Hematopoietic multipotent progenitor cell treated with erythropoietin and hydrocortisone succinate and interleukin-3 and kit ligand, for 8 days (in vitro differentiated cells): ENCODE results near the gene MGAT5B.

Experiments used
- DNase-seq: peaks from one replicate; pipeline ENCODE4 v3.0.0-alpha.2; 2015

Gene MGAT5B

DNA sequence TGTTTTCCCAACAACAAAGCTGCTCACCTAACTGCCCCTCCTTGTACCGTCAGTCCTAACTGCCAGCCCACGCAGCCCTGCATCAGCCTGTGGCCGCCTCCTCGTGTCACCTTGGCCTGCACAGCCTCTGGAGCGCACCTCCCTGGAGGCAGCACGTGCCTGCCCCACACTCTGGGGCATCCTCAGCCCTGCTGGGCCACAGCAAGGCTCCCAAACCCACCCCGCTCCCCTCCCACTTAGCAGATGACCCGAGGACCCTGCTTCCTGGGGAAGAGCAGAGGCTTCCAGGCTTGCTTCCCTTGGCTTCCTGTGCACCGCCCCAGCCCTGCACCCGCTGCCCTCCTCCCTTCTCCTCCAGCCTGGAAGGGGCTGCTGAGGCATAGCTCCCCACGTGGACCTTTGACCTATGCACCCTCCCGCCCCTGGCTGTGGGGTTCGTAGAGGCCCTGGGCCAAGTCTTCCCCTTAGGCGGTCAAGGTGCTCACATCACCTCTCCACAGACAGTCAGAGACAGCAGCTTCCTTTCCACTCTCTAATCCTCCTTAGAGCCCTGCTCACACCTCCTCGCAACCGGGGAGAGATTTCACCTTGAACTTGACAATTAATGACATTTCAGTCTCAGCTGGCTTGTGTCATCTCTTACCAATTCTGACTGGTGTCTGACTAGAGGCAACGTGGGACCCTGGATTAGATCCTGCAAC, 115.0 kb downstream of the MGAT5B start:
- DNase-seq: no peak

GRCh38 chr17:76986365-76986764, 118.2 kb downstream of the MGAT5B start:
- DNase-seq: no peak

DNA sequence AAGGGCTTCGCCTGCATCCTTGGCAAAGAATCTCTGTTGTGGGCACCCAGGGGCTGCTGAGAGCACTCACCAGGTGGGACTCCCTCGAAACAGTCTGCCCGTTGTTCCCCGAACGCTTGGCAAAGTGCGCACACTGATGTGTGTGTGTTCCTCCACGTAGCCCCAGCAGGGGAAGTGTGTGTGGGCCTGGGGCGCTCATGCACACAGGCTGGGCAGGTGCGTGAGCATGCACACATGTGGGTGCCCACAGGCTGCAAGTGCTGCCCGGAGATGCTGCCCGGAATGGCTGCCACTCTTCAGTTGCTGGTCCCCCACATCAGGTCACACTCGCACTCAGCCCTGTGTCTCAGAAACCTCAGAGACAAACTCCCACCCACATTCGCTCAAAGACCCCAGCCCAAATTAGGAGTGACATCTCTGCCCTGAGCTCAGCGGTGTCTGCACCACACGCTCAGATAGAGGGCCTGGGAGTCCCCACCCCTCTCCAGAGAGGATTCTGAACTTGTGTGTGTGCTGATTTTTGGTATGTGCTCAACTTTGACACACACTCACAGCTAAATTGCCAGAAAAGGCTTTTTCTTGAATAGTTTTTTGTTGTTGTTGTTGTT, 119.4 kb downstream of the MGAT5B start:
- DNase-seq: no peak

GRCh38 chr17:76988796-76989195, 120.6 kb downstream of the MGAT5B start:
- DNase-seq: no peak

GRCh38 chr17:76989519-76989918, 121.3 kb downstream of the MGAT5B start:
- no peak for DNase-seq

GRCh38 chr17:76992891-76993290, 124.7 kb downstream of the MGAT5B start:
- DNase-seq: no peak

DNA sequence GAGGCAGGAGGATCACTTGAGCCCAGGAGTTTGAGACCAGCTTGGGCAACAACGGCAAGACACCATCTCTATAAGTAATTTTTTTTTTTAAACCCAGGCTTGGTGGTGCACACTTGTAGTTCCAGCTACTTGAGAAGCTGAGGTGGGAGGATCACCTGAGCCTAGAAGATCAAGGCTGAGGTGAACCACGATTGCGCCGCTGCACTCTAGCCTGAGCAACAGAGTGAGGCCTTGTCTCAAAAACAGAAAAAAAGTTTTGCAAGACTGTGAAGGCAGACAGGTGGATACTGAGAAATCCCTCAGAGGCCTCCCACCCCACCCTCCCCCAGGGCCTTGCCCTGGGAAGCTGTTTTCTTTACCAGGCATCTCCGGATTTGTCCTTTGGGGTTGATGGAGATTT, 125.4 kb downstream of the MGAT5B start:
- no peak for DNase-seq

- no peak for DNase-seq
Observed at GRCh38 chr17:76994237-76994637, 126.0 kb downstream of the MGAT5B start.

- no peak for DNase-seq
Observed at GRCh38 chr17:76995387-76996105, 127.3 kb downstream of the MGAT5B start.

- DNase-seq: no peak
Observed at GRCh38 chr17:76996741-76997694, 128.8 kb downstream of the MGAT5B start.

GRCh38 chr17:76997981-76998531, 129.9 kb downstream of the MGAT5B start:
- DNase-seq: no peak

DNA sequence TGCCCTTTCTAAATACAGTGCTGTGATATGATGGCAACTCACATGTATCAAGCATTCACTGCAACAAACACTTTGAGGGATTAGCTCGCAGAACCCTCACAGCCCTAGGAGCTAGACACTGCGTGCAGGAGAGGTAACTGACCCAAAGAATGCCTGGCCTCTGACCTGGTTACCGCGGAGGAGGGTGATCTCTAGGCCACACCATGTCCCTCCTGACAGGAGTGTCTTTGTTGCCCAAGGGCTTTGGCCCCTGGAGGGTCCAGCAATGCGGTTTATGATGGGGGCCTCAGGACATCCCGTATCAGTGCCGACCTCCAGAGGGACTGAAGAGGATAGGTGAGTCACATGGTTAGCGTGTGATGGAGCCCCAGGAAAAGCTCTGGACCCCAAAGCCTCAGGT, 130.6 kb downstream of the MGAT5B start:
- no peak for DNase-seq
